Stimulated activated CD4-positive, alpha-beta T cell treated with anti-CD3 and anti-CD28 coated beads, Interleukin-15, amount 100 ng/mL, for 24 hours (primary cell): Measurements from ENCODE around the gene DAND5.

ENCODE experiments used
- DNase-seq: peaks from one replicate; pipeline ENCODE4 v3.0.0-alpha.2; 2020

DAND5 gene, protein sequence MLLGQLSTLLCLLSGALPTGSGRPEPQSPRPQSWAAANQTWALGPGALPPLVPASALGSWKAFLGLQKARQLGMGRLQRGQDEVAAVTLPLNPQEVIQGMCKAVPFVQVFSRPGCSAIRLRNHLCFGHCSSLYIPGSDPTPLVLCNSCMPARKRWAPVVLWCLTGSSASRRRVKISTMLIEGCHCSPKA

DNA sequence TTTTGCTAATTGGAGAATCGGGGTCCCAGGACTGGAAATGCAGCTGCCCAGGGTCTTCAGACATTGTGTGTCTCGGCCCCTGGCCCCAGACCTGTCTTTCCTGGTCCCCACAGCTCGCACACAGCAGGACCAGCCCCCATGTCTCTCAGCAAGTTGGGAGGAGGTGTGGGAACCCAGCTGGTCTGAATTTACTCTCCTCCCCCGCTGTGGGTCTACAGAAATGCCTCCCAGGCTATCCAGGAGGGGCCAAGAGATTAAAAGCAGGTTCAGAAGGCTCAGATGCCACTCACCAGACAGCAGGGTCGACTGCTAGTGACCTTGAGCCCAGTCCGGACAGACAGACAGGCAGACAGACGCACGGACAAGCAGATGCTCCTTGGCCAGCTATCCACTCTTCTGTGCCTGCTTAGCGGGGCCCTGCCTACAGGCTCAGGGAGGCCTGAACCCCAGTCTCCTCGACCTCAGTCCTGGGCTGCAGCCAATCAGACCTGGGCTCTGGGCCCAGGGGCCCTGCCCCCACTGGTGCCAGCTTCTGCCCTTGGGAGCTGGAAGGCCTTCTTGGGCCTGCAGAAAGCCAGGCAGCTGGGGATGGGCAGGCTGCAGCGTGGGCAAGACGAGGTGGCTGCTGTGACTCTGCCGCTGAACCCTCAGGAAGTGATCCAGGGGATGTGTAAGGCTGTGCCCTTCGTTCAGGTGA, at the start of gene DAND5:
Gene DAND5 (plus strand): TSS at position 285 of the 697 bp plus-strand sequence. CDS start 85 bp downstream, at position 370.
- no peak for DNase-seq

DNA sequence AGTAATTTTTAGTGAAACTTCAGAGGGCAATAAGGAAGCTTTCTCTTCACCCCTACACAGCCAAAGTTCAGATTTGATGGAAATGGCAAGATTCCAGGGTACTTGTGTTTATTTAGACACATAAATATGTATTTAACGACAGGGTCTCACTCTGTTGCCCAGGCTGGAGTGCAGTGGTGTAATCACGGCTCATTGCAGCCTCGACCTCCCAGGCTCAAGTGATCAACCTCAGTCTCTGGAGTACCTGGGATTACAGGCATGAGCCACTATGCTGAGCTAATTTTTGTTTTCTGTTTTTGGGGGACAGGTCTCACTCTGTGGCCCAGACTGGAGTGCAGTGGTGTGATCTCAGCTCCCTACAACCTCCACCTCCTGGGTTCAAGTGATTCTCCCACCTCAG, 48.3 kb upstream of the DAND5 start:
- no peak for DNase-seq

DNA sequence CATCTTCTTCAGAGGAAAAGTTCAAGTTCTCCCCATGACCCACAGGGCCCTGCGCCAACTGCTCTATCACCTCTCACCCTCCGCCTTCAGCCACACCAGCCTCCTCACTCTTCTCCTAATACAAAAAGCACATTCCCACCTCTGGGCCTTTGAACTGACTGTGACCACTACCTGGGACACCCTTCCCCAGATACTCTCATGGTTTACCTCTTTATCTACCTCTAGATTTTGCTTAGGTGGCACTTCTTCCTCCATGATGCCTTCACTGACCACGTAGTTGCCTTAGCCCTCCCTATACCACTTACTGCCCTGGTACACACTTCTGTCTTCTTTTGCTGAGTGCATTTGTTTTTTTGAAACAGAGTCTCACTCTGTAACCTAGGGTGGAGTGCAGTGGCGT, 46.4 kb upstream of the DAND5 start:
- DNase-seq: no peak

DNA sequence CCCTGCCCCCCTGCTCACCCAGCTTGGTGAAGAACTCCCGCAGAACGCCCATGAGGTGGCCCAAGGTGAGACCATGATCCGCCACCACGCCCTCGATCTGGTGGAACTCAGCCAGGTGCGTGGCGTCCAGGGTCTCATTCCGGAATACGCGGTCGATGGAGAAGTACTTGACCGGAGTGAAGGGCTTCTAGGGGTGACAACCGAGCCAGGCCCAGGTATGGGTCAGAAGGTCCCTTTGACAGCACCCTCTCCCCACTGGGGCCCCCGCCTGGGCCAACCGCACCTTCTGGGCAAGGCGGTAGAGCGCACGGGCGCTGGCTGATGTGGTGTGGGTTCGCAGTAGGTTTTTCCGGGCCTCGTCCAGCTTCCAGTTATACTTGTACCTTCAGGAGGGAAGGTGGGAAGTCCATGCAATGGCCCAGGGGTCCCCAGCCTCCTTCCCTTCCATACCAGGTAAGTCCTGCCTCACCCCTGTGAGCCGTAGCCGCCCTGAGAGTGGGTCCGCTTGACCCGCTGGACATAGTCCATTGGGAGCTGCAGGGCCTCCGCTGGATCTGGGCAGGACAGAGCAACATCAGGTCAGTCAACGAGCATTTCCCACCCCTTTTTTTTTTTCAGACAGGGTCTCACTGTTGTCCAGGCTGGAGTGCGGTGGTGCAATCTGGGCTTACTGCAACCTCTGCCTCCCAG, 44.6 kb upstream of the DAND5 start:
- no peak for DNase-seq

DNA sequence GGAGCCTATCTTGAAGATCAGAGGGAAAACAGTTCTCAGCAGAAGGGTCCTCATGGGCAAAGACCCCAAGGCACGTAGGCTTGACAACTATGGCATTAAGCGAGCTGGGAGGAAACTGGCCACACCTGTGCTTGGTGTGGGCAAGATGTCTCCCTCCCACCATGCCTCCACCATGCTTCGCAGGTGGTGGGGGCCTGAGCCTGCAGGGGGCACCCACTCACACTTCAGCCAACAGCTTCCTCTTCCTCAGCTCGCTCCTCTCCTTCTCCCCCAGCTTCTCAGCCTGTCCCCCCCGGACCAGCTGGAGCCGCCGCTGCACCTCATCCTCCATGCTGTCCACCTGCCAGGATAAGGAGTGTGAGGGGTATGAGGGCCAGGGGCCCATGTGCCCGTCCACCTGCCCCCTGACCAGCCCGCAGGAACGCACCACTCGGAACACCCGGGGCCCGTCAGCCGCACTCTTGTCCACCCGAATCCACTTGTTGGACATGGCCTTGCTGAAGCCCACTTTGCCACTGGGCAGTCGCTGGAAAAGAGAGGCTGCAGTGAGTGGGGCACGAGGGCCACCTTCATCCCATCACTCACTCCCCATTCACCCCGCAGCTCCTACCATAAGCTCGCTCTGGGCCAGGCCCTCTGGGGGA, 39.3 kb upstream of the DAND5 start:
- no peak for DNase-seq

DNA sequence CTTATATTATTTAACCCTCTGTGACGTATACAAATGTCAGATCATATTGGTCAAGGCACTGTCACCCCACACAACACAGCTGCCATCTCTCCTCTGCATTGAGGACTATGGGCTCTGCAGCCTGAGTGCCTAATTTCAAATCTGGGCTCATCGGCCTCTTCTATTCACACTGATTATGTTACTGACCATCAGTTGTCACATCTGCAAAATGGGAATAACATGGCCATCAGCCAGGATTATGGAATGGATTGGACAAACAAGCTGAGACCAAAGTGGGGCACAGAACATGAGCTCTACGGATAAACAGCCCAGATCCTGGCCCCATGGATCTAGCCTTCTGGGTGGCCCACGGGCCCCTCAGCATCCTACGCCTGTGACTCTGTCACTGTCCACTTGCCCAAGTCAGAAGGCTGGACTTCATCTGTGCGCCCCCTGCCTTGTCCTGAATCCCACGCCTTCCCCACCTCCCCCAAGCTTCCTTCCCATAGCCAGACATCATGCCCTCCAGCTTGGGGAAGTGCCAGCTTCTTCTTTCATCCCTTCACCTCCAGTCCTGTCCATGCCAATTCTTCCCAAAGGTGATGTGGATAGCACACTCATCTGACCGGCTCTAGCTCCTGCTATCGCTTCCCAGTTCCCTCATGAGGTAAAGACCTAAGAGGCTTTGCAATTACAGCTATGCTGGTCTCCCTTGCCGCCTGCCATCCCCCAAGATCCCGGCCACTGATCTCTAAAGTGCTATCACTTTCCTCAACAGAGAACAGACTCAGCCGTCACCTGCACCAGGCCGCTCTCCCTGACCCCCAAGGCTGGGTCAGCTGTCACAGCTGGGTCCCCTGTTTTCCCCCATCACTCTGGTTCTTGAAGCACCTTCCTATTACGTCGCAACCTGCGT, 36.7 kb upstream of the DAND5 start:
- no peak for DNase-seq

DNA sequence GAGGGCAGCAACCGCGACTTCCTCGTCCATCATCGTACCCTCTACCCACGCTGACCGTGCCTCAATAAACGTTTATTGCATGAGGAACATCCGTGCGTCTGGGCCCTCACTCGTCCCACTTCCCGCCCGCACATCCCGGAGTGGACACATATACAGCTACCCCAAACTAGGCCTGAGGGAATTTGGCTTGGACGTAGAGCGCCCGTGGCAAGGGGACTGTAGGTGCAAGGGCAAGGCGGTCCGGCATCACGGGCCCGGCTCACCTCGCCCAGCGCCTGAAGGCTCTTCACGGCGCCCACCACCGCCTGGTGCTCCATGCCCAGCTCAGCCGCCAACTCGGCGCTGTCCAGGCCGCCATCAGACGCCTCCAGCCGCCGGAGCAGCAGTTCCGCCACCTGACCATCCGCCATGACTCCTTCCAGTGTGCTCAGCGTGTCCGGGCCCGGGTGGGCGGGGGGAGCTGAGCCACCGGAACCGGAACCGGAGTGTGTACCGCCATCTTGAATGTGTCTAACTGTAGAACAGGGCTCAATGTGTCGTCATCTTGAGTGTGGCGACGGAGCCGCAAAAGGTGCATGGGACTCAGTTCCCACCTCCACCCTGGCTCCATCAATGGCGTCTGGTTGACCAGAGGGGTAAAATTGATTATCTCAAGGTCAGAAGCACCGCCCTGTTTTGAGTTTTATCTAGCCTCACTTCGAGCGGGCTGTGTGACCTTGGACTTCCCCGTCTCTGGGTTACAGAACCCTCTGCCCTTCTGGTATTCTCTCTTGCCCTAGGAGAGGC, 35.9 kb upstream of the DAND5 start, which contains the start of gene FARSA:
Gene FARSA (minus strand): TSS at position 425 of the 786 bp plus-strand sequence. CDS start 15 bp downstream, at position 410.
- DNase-seq: peak; percentile 93

DNA sequence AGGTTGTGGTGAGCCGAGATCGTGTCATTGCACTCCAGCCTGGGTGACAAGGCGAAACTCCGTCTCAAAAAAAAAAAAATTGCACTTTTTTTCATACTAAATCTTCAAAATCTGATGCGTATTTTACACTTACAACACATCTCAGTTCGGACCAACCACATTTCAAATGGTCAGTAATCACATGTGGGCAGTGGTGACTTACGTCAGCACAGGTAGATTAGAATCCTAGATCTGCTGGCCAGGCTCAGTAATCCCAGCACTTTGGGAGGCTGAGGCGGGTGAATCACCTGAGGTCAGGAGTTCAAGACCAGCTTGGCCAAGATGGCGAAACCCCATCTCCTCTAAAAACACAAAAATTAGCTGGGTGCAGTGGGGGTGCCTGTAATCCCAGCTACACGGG, 34.3 kb upstream of the DAND5 start:
- no peak for DNase-seq

DNA sequence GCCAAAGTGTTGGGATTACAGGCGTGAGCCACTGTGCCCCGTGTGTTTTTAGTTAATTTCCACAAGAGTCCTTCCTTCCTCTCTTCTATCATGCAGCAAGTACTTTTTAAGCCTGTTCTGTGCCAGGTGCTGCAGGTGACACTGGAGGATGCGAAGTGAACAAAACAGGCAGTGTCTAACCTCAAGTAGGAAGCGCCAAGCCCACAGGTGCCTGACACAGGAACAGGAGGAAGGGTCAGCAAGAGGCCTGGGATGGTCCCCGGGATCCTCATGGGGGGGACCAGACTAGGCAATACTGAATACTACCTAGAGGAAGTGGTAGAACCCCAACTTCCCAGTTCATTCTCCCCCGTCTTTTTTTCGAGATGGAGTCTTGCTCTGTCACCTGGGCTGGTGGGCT, 32.8 kb upstream of the DAND5 start:
- no peak for DNase-seq

DNA sequence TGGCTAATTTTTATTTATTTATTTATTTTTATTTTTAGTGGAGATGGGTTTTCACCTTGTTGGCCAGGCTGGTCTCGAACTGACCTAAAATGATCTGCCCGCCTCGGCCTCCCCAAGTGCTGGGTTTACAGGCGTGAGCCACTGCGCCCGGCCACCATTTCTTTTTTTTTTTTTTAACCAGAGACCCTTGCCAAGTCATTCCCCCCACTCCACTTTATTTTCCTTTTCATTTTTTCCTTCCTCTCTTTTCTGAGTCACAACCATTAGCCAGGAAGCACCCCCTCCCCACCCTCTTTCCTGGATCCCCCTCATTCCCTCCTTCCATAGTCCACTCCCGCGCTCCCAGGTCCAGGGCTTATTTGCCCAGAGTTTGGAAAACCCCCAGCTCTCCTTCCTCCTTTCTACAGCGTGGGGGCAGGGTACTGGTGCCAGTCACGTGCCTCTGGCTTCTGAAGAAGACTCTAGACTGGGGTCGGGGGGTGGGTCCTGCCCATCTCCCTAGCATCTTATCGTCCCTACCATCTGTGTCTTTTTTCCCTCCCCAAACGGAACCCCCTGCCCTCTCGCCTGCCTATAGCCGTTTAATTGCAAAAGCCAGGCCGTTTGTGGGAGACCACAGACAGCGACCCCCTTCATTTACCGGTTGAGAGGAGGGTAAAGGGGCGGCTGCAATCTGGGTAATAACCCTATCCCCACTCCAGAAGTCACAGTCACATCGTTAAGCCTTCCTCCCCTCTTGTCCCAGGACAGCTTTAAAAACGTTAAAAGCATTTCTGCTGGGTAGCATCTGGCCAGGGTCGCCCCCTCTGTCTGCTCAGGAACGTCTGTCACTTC, 32.1 kb upstream of the DAND5 start:
- DNase-seq: peak; percentile 48

DNA sequence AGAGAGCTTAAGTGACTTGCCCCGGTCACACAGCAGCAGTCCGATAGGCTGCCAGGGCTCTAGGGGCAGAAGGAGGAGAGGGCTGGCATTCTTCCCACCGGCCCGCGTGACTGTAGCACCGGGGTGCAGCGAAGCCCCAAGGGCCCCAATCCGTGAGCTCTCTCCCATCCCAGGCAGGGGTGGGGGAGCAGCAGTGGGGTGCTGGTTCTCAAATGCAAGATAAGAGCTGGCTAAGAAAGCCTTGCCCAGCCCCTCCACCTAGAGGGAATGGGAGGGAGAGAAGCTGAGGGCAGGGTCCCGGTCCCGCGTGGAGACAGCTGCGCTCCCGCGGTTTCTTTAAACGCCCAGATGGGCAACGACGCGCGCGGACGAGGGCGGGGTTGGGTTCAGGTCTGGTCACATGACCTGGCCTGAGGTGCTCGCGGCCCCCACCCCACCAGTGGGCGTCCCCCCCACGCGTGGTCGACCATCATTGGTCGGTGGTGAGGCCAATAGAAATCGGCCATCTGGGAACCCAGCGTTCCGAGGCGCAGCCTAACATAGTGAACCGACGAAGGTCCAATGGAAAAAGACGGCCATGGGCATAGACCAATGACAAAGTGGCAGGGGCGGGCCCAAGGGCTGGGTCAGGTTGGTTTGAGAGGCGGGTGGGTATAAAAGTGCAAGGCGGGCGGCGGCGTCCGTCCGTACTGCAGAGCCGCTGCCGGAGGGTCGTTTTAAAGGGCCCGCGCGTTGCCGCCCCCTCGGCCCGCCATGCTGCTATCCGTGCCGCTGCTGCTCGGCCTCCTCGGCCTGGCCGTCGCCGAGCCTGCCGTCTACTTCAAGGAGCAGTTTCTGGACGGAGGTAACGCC, 31.2 kb upstream of the DAND5 start, which contains the start of gene CALR:
Gene CALR (plus strand): TSS at position 683 of the 852 bp plus-strand sequence. CDS start 71 bp downstream, at position 754.
- DNase-seq: peak; percentile 100

DNA sequence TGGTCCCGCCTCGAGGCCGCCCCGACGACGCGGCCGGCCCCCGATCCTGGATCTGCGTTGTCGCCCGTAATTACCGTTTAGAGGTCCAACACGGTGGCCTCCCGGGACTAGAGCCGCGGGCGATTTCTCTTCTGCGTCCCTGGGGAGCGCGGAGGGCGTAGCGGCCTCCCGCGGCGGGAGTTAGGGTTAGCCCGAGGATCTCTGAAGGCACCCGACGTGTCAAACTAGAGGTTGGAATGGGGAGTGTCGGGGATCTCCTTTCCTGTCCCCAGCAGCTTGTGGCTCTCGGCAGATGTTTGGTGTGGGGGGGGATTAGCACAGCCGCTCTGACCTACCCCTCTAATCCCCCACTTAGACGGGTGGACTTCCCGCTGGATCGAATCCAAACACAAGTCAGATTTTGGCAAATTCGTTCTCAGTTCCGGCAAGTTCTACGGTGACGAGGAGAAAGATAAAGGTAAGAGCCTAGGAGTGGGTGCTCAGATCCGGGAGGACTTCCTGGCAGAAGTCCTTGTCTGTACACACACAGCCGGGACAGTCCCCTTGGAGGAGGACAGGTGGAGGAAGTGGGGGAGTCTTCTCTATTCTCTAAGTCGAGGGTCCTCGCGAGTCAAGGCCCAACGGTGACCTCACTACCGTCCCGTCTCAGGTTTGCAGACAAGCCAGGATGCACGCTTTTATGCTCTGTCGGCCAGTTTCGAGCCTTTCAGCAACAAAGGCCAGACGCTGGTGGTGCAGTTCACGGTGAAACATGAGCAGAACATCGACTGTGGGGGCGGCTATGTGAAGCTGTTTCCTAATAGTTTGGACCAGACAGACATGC, 30.4 kb upstream of the DAND5 start:
- DNase-seq: peak; percentile 58

DNA sequence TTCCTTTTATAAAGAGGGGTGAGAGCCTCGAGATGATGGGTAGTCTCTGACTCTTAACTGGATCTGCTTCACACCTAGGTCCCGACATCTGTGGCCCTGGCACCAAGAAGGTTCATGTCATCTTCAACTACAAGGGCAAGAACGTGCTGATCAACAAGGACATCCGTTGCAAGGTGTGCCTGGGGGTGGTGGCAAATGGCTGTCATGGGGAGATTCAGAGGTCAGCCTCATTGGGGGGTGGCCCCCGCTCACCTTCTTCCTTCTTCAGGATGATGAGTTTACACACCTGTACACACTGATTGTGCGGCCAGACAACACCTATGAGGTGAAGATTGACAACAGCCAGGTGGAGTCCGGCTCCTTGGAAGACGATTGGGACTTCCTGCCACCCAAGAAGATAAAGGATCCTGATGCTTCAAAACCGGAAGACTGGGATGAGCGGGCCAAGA, 29.4 kb upstream of the DAND5 start:
- DNase-seq: no peak

DNA sequence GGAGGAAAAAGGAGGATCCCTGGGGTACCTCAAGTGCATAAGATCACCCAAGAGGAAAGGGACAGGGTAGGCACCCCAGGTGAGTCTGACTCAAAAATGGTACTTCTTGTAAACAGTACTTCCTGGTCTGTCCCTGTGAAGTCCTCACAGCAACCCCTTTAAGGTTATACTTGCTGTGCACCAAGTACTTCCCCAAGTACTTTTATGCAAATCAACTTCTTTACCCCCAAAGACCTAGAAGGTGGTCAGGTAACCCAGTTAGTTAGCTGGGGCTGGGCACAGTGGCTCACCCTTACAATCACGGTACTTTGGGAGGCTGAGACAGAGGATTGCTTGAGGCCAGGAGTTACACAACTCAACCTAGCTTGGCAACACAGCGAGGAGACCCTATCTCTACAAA, 28.5 kb upstream of the DAND5 start:
- no peak for DNase-seq

DNA sequence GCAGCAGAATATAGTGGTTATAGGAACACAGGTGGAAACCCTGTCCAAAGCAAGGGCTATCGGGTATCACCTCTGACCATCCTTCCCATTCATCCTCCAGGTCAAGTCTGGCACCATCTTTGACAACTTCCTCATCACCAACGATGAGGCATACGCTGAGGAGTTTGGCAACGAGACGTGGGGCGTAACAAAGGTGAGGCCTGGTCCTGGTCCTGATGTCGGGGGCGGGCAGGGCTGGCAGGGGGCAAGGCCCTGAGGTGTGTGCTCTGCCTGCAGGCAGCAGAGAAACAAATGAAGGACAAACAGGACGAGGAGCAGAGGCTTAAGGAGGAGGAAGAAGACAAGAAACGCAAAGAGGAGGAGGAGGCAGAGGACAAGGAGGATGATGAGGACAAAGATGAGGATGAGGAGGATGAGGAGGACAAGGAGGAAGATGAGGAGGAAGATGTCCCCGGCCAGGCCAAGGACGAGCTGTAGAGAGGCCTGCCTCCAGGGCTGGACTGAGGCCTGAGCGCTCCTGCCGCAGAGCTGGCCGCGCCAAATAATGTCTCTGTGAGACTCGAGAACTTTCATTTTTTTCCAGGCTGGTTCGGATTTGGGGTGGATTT, 25.8 kb upstream of the DAND5 start:
- no peak for DNase-seq

DNA sequence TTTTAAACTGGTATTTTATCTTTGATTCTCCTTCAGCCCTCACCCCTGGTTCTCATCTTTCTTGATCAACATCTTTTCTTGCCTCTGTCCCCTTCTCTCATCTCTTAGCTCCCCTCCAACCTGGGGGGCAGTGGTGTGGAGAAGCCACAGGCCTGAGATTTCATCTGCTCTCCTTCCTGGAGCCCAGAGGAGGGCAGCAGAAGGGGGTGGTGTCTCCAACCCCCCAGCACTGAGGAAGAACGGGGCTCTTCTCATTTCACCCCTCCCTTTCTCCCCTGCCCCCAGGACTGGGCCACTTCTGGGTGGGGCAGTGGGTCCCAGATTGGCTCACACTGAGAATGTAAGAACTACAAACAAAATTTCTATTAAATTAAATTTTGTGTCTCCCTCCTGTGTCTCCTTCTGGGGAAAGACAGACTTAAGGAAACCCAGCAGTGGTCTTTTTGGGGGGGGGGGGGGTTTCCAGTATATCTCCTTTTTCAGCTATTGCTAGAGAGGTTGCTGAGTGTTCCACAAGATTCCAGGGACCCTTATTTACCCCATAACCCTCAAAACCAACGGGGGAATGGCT, 25.2 kb upstream of the DAND5 start:
- DNase-seq: no peak

DNA sequence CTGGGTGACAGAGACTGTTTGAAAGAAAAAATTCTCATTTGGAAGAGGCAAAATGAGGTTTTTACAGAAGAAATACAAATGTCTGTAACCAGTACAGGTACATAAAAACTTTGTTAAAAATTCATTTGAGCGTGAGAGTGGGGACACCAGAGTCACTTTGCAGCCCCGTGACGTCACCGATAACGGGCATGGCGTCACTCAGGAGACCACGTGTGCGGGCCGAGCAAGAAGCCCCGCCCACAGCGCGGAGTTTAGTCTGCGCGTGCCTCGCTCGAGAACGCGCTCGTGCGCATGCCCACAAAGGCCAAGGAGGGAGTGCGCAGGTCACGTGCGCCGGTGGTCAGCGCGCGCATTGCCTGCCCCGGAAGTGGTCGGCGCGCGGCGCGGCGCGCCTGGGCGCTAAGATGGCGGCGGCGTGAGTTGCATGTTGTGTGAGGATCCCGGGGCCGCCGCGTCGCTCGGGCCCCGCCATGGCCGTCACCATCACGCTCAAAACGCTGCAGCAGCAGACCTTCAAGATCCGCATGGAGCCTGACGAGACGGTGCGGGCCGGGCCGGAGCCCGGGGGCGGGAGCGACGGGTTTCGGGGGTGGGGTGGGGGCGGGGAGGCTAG, 23.8 kb upstream of the DAND5 start, which contains the start of gene RAD23A:
Gene RAD23A (plus strand): TSS at position 384 of the 613 bp plus-strand sequence. CDS start 87 bp downstream, at position 471.
- DNase-seq: peak; percentile 99
